GM20000 (cell line): Measurements from ENCODE around the gene NPR1.
"Not testable (repeated sequence)": the region's sequence is repeated elsewhere in the genome, so short reads cannot be mapped to it uniquely, and the experiment has no call there.

Experiments
- DNase-seq: peaks from one replicate; pipeline ENCODE4 v3.0.0; 2012; ENCODE audit warnings: low spot score
- TF ChIP-seq, protein P1 (sequence below): IDR thresholded peaks from 2 replicates; pipeline ENCODE4 v1.5.1; 2012; ENCODE audit warnings: mild to moderate bottlenecking, control low read depth; ENCODE audit errors: extremely low read depth, missing control alignments

The NPR1 gene

DNA sequence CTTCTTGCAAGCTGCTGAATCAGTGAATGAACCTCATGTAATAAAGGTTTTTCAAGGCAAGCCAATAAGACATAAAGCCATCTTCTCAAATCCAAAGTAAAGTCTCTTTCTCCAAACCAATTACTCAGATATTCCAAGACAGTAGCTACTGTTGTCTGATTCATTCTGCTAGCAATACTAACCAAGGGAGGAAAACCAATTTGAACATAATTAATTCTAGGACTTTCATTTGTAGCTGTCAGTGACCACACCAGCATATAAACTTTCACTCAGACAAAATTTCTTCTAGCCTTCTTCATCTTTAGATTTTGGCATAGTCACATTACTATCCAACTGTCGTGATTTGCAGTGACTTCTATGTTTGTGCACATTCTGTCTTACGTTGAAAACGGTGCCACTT, 38.8 kb downstream of the NPR1 start:
- TF ChIP-seq, protein P1, sequence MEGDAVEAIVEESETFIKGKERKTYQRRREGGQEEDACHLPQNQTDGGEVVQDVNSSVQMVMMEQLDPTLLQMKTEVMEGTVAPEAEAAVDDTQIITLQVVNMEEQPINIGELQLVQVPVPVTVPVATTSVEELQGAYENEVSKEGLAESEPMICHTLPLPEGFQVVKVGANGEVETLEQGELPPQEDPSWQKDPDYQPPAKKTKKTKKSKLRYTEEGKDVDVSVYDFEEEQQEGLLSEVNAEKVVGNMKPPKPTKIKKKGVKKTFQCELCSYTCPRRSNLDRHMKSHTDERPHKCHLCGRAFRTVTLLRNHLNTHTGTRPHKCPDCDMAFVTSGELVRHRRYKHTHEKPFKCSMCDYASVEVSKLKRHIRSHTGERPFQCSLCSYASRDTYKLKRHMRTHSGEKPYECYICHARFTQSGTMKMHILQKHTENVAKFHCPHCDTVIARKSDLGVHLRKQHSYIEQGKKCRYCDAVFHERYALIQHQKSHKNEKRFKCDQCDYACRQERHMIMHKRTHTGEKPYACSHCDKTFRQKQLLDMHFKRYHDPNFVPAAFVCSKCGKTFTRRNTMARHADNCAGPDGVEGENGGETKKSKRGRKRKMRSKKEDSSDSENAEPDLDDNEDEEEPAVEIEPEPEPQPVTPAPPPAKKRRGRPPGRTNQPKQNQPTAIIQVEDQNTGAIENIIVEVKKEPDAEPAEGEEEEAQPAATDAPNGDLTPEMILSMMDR = no peak

DNA sequence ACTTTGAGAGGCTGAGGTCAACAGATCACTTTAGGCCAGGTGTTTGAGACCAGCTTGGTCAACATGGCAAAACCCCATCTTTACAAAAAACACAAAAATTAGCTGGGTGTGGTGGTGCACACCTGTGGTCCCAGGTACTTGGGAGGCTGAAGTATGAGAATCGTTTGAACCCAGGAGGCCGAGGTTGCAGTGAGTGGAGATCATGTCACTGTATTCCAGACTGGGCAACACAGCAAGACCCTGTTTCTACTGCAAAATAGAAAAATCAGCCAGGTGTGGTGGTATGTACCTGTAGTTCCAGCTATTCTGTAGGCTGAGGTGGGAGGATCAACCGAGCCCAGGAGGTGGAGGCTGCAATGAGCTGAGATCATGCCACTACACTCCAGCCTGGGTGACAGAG, 45.2 kb downstream of the NPR1 start:
- DNase-seq = no peak
- TF ChIP-seq, protein P1 = no peak

More for the DNA sequence above, 38.8 kb downstream of the NPR1 start:
- no peak for DNase-seq

DNA sequence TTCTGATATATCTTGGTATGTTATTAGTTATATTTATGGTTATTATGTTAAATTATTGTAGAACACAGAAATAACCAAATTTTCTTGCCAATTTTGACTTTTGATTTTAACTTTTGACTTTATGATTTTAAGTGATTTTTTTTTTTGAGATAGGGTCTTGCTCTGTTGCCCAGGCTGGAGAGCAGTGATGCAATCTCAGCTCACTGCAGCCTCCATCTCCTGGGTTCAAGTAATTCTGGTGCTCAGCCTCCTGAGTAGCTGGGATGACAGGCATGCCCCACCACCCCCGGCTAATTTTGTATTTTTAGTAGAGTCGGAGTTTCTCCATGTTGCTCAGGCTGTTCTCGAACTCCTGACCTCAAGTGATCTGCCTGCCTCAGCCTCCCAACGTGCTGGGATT, 46.1 kb downstream of the NPR1 start:
- not testable (repeated sequence) for DNase-seq

DNA sequence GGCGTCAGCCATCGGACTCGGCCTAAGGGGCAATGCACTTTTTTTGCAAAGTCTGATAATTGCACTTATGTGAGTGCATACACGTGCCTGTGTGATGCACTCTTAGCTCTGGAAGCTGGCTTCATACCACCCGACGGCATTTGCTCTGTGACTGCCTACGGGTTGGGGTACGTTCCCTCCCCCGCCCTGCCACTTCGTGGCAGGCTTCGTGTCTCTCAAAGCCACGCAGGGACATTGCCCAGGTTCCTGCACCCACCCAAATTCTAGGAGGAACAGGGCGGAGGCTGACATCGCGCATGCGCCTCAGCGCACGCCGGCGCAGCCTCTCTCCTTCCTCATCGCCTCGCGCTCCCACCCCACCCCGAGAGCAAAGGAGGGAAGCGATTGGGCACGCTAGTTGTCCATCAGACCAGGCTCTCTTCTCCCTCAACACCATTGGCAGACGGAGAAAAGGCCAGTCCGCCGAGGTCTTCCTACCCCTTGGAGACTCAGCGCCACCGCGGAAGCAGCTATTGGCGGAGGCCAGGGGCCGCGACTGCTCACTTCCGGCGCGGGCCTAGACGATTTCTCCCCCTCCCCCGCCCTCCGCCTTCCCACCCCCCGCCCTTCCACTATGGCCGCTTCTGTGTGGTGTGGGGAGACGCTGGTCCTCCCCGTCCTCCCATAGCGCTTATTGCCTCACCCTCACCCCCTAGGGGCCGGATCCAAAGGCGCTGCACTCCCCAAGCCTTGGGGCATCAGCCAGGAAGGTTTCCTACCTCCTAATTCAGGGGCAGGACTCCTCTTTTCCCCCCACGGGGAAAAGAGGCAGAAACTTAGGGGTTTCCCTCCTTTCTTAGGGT, 49.2 kb downstream of the NPR1 start, which contains the start of gene INTS3:
INTS3 (plus strand) TSS at position 588 of the 842 bp plus-strand sequence. CDS start 585 bp downstream, outside the sequence.
- TF ChIP-seq, protein P1 = no peak
- peak; percentile 95 for DNase-seq

DNA sequence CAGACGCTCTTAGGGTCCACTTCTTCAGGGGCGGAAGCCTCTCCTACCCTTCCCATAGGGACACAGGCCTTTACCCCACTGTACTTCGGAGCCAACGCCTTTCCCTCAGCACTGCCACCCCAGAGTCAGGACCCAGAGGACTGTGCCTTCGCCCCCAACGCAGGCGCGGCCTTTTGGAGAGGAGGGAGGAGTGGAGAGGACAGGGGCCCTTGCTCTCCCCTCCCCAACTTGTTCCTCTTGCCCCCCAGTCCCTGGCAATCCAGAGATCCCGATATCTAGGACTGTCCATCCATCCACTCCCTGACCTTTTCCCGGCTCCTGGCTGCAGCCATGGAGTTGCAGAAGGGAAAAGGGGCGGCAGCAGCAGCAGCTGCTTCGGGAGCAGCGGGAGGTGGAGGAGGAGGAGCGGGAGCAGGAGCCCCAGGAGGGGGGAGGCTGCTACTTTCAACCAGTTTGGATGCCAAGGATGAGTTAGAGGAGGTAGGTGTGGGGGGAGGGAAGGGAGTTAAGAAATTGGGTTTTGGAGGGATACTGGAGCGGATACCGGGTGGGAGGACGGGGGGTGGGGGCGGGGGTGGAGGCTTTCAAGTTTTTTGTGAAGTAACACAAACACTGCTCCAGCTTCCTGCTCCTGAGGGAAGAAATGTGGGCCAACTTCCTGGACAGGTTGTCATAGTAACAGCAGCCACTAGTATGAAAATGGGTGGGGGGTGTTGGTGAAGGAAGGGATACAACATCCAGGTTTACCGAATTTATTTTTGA, 50.0 kb downstream of the NPR1 start:
- TF ChIP-seq, protein P1 = no peak
- DNase-seq = no peak

DNA sequence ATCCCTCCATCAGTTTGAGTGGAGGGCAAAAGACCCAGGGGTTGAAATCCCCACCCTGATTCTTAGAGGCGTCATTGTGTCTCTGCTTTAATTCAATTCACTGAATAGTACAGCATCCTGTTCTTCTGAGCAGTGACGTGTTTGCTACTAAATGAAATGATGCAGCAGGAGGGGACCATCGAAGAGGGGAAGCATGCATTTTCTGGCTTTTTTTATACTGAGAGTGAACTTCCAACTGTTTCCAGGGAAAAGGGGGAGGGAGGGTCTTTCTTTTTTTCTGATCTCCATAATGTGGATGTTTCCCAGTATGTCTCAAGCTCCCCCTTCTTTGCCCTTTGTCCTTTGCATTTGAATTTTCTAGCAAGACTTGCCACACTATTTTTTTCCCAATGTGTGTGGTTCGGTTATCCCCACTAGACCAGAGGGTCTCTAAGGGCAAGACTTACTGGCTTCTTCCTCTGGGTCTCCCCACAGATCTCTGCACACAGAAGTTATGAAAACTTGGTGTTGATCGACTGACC, 52.0 kb downstream of the NPR1 start:
- TF ChIP-seq, protein P1 = no peak
- DNase-seq = no peak

DNA sequence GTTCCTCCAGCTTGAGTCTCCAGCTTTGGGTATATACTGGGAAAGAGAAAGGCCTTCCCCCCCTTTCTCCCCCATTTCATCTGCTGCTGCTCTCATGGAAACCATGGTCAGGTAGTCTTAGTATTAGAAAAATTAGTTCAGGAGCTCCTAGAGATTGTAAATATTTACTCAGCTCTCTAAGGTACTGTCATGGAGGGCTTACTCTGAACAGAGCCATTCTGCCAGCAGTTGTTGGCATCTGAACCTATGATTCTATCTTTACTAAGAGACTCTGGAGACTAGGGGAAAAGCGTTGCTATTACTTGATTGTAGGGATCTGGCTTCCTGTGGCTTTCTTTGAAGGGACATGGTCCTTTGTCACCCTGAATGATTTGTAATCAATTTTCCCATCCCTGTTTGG, 55.5 kb downstream of the NPR1 start:
- no peak for DNase-seq
- TF ChIP-seq, protein P1 = no peak
